HepG2 (cell line): Measurements from ENCODE around the gene SEC24A. TPM values are rescaled to one million over a fixed set of nuclear protein-coding genes. Genes with fewer than 3 reads are reported as not detected.

Experiments used
- EHMT2 ChIP-seq: fragments of 200-600 bp; sonication (generic); IDR thresholded peaks from 2 replicates; pipeline ENCODE4 v1.7.0; 2017; ENCODE audit warnings: antibody characterized with exemption, low read depth, low read length, borderline replicate concordance
- ETS1 ChIP-seq: sonication (generic); formaldehyde crosslinking; IDR thresholded peaks from 2 replicates; pipeline ENCODE4 v1.4.0; 2020; ENCODE audit warnings: missing genetic modification reagents
- FIP1L1 ChIP-seq: fragments of 200-400 bp; formaldehyde crosslinking; IDR thresholded peaks from 2 replicates; pipeline ENCODE4 v1.6.1; 2018; ENCODE audit warnings: low read depth, mild to moderate bottlenecking, low read length, moderate library complexity, borderline replicate concordance; ENCODE audit not compliant: insufficient read depth
- HBP1 ChIP-seq: IDR thresholded peaks from 2 replicates; pipeline ENCODE4 v1.6.1; 2016; ENCODE audit warnings: low read depth, control low read depth
- JUN ChIP-seq: sonication (generic); formaldehyde crosslinking; IDR thresholded peaks from 2 replicates; pipeline ENCODE4 v1.4.0; 2020; ENCODE audit warnings: mild to moderate bottlenecking, missing genetic modification reagents
- KLF15 ChIP-seq: sonication (generic); formaldehyde crosslinking; IDR thresholded peaks from 2 replicates; pipeline ENCODE4 v1.8.1; 2023; ENCODE audit warnings: borderline replicate concordance, mild to moderate bottlenecking, inconsistent platforms, missing genetic modification reagents, mixed read lengths
- NFKB2 ChIP-seq: sonication (generic); formaldehyde crosslinking; IDR thresholded peaks from 2 replicates; pipeline ENCODE4 v1.4.0; 2020; ENCODE audit warnings: missing genetic modification reagents, borderline replicate concordance
- SPEN ChIP-seq: sonication (generic); formaldehyde crosslinking; IDR thresholded peaks from 2 replicates; pipeline ENCODE4 v1.5.1; 2020; ENCODE audit warnings: low read depth, mild to moderate bottlenecking, missing genetic modification reagents
- TARDBP ChIP-seq: sonication (generic); formaldehyde crosslinking; IDR thresholded peaks from 2 replicates; pipeline ENCODE4 v1.8.0; 2022; ENCODE audit warnings: mild to moderate bottlenecking, missing genetic modification reagents
- ZEB1 ChIP-seq: IDR thresholded peaks from 2 replicates; pipeline ENCODE4 v1.6.1; 2012; ENCODE audit warnings: mild to moderate bottlenecking, low read depth, inconsistent platforms; ENCODE audit not compliant: insufficient replicate concordance
- ZFP36L1 ChIP-seq: sonication (generic); formaldehyde crosslinking; IDR thresholded peaks from 2 replicates; pipeline ENCODE4 v1.8.0; 2022; ENCODE audit warnings: mild to moderate bottlenecking, missing genetic modification reagents, moderate library complexity
- ZFP41 ChIP-seq: sonication (generic); formaldehyde crosslinking; IDR thresholded peaks from 2 replicates; pipeline ENCODE4 v1.4.0; 2020; ENCODE audit warnings: mild to moderate bottlenecking, missing genetic modification reagents, borderline replicate concordance
- ZNF3 ChIP-seq: IDR thresholded peaks from 2 replicates; pipeline ENCODE4 v1.7.0; 2017; ENCODE audit warnings: inconsistent platforms
- ZNF432 ChIP-seq: sonication (generic); formaldehyde crosslinking; IDR thresholded peaks from 2 replicates; pipeline ENCODE4 v1.5.0; 2020; ENCODE audit warnings: missing genetic modification reagents, mild to moderate bottlenecking, borderline replicate concordance
- ZNF597 ChIP-seq: sonication (generic); formaldehyde crosslinking; IDR thresholded peaks from 2 replicates; pipeline ENCODE4 v1.5.0; 2020; ENCODE audit warnings: missing genetic modification reagents
- ZNF607 ChIP-seq: sonication (generic); formaldehyde crosslinking; IDR thresholded peaks from 2 replicates; pipeline ENCODE4 v1.5.1; 2020; ENCODE audit warnings: missing genetic modification reagents, mild to moderate bottlenecking, borderline replicate concordance
- ZNF609 ChIP-seq: sonication (generic); formaldehyde crosslinking; IDR thresholded peaks from 2 replicates; pipeline ENCODE4 v1.4.0; 2020; ENCODE audit warnings: mild to moderate bottlenecking, missing genetic modification reagents, borderline replicate concordance
- ZNF704 ChIP-seq: sonication (generic); formaldehyde crosslinking; IDR thresholded peaks from 2 replicates; pipeline ENCODE4 v1.8.1; 2023; ENCODE audit warnings: mild to moderate bottlenecking, inconsistent platforms, moderate library complexity, missing genetic modification reagents, borderline replicate concordance
- polyA plus RNA-seq, 8 experiments: library from polyadenylated mRNA; depleted of rRNA in 3 of 8; stranded (reverse) in 7 of 8; unstranded in 1 of 8; fragments of >200 nt; fragmentation: Illumina TruSeq in 4 of 8; extraction: Trizol in 4 of 8; gene quantifications; 2 replicates each; pipeline versions ENCODE4 v1.2.1 to v1.2.3, GENCODE V29; 2011 to 2016; ENCODE audit warnings: low read depth in 4 of 8, missing spikeins in 1 of 8, mixed read lengths in 1 of 8; ENCODE audit not compliant: insufficient read depth in 1 of 8
- total RNA-seq, 5 experiments: library from RNA; depleted of rRNA; stranded (reverse); fragments of >200 nt; fragmentation: Illumina TruSeq; extraction: Trizol; gene quantifications; 2 replicates each; pipeline ENCODE4 v1.2.3, GENCODE V29; 2016; ENCODE audit warnings: low read depth in 1 of 5

Gene SEC24A
- total and polyA plus RNA-seq, 2 of the 13 experiments (the other 11 are each of a cell fraction or from before 2014, with no cell fraction given), result 30.5 to 56.8 TPM

DNA sequence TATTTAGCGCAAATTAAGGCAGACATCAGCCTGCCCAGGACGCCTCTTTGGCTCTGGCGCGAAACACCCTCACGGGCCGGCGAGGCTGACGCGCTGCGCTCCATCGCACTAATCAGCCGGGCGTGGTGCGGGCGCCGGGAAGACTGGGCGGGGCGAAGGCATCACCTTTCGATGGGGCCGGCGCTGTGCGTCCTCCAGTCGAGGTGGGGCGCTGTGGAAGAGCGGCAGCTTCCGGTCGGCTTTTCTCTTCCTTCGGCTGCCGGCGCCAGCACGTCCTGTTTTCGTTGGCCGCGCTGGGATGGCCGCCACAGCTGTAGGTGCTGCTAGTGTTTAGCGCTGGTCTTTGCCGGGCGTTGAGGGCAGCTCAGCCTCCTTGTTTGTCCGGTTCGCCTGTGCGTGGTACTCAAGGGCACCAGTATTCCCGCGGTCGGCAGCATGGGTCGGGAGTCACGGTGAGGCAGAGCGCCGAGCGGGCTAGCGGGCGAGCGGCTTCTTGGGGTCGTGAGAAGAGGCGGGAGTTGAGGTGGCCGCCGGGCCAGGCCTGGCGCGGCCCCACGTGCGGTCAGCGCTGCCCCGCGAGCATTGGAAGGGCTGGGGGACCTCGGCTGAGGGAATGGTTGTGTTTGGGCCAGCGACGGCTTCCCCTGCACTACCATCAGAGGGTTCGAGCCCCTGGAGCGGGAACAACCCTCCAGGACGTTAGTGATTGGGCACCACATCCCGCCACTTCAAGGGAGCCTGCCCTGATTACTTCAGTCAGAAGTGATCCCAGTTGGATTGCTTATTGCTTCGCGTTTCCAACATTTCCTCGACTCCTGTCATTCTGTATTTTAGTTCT is 110.1 kb downstream of the SEC24A start, which contains the start of gene DDX46 (continued):
- TF ChIP-seq ZNF609 (CRISPR knock-in tag) (peak; percentile 53; the same call in 1 of the 2 replicates), ZNF597 (CRISPR knock-in tag) (no peak), ZNF432 (CRISPR knock-in tag) (no peak), JUN (CRISPR knock-in tag) (no peak; the same call in 1 of the 2 replicates), ZFP41 (CRISPR knock-in tag) (peak; percentile 53; the same call in 1 of the 2 replicates), ZEB1 (no peak), ZNF3 (no peak), SPEN (peak; percentile 97), FIP1L1 (no peak), KLF15 (CRISPR knock-in tag) (peak; percentile 41; the same call in 1 of the 2 replicates), ZNF607 (peak; percentile 90), ETS1 (CRISPR knock-in tag) (peak; percentile 33; the same call in 1 of the 2 replicates), HBP1 (CRISPR knock-in tag) (no peak; the same call in 1 of the 2 replicates), ZFP36L1 (peak; percentile 84), TARDBP (CRISPR knock-in tag) (peak; percentile 93), ZNF704 (CRISPR knock-in tag) (peak; percentile 94), EHMT2 (no peak), NFKB2 (CRISPR knock-in tag) (peak; percentile 63; the same call in 1 of the 2 replicates)
